K562 (cell line): ENCODE measurements around the gene CREB5.

Experiments
- KDM1A ChIP-seq, 2 experiments: fragments of 450-650 bp; IDR thresholded peaks; 2 replicates each; pipeline ENCODE4 v1.6.1; 2016; ENCODE audit warnings: mild to moderate bottlenecking in 2 of 2
- MBD2 ChIP-seq: sonication (generic); IDR thresholded peaks from 2 replicates; pipeline ENCODE4 v1.6.1; 2016; ENCODE audit warnings: low read depth, borderline replicate concordance
- POLR2AphosphoS5 ChIP-seq: IDR thresholded peaks from 2 replicates; pipeline ENCODE4 v1.6.1; 2011; ENCODE audit warnings: mild to moderate bottlenecking, low read depth, low read length, moderate library complexity; ENCODE audit not compliant: control insufficient read depth, insufficient read depth
- POLR2G ChIP-seq: fragments of 200-400 bp; formaldehyde crosslinking; IDR thresholded peaks from 2 replicates; pipeline ENCODE4 v1.6.1; 2017; ENCODE audit warnings: low read depth, mild to moderate bottlenecking, antibody characterized with exemption, low read length, moderate library complexity
- YY1 ChIP-seq, 3 experiments: IDR thresholded peaks; 2 replicates each; pipeline ENCODE4 v1.6.1; 2011; ENCODE audit warnings: low read length in 2 of 3, mild to moderate bottlenecking in 2 of 3, moderate library complexity in 2 of 3, borderline replicate concordance in 1 of 3, control low read depth in 1 of 3, low read depth in 1 of 3; ENCODE audit not compliant: insufficient read depth in 3 of 3, insufficient replicate concordance in 2 of 3, control insufficient read depth in 1 of 3, insufficient read length in 1 of 3; ENCODE audit errors: extremely low read depth in 1 of 3
- ZBTB7A ChIP-seq: IDR thresholded peaks from 2 replicates; pipeline ENCODE4 v1.6.1; 2011; ENCODE audit warnings: low read depth, mild to moderate bottlenecking, low read length, moderate library complexity, borderline replicate concordance; ENCODE audit not compliant: control insufficient read depth
- TF ChIP-seq, protein P1 (sequence below): fragments of 150-350 bp; conservative IDR thresholded peaks from 2 replicates; pipeline ENCODE4 v1.6.1; 2014; ENCODE audit warnings: low read length
- TF ChIP-seq, protein P2 (sequence below), 3 experiments: IDR thresholded peaks in 2 of 3; conservative IDR thresholded peaks in 1 of 3; 2 replicates each; pipeline ENCODE4 v1.5.1; 2011 to 2012; ENCODE audit warnings: low read length in 3 of 3, mild to moderate bottlenecking in 3 of 3, control low read depth in 2 of 3, improper control_type of control experiment in 1 of 3, inconsistent platforms in 1 of 3, low read depth in 1 of 3, mixed read lengths in 1 of 3, moderate library complexity in 1 of 3; ENCODE audit not compliant: insufficient read depth in 2 of 3
- TF ChIP-seq, protein P3 (sequence below), 2 experiments: fragments of 450-650 bp; formaldehyde crosslinking in 1 of 2; IDR thresholded peaks; 2 replicates each; pipeline versions ENCODE4 v1.4.0 to v1.6.1; 2014 to 2020; ENCODE audit warnings: mild to moderate bottlenecking in 2 of 2, borderline replicate concordance in 1 of 2, low read depth in 1 of 2
- TF ChIP-seq, protein P4 (sequence below): sonication (generic); formaldehyde crosslinking; IDR thresholded peaks from 2 replicates; pipeline ENCODE4 v1.8.1; 2023; ENCODE audit warnings: mild to moderate bottlenecking, missing genetic modification reagents, moderate library complexity

DNA sequence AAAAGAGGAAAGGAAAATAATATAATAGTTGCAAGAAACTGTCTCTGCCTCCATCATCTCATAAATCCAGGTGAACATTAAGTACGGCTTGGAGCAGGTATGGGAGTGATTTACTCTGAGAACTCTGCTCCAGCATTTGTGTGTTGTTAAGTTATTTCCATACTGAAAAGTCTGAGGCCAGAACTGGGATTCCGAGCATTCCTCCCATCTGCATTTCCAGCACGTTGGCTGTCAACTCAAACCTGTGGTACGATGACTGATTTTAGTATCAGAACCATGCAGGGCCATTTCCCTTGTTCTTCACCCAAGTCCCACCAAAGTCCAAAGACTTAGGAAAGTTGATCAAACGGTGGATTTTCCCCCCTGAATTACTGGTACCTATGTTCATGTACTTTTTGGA lies 104.9 kb downstream of the CREB5 start:
- TF ChIP-seq YY1 (IDR thresholded peaks at IDR 0.05; ENCODE audit: borderline replicate concordance in 1 of 3, control insufficient read depth in 1 of 3, extremely low read depth in 1 of 3, insufficient read depth in 3 of 3, insufficient read length in 1 of 3, insufficient replicate concordance in 2 of 3, low read depth in 1 of 3, low read length in 2 of 3) (no peak), KDM1A (IDR thresholded peaks at IDR 0.05) (no peak), MBD2 (no peak), POLR2G (no peak), ZBTB7A (no peak), POLR2AphosphoS5 (no peak)
- TF ChIP-seq, protein P1, sequence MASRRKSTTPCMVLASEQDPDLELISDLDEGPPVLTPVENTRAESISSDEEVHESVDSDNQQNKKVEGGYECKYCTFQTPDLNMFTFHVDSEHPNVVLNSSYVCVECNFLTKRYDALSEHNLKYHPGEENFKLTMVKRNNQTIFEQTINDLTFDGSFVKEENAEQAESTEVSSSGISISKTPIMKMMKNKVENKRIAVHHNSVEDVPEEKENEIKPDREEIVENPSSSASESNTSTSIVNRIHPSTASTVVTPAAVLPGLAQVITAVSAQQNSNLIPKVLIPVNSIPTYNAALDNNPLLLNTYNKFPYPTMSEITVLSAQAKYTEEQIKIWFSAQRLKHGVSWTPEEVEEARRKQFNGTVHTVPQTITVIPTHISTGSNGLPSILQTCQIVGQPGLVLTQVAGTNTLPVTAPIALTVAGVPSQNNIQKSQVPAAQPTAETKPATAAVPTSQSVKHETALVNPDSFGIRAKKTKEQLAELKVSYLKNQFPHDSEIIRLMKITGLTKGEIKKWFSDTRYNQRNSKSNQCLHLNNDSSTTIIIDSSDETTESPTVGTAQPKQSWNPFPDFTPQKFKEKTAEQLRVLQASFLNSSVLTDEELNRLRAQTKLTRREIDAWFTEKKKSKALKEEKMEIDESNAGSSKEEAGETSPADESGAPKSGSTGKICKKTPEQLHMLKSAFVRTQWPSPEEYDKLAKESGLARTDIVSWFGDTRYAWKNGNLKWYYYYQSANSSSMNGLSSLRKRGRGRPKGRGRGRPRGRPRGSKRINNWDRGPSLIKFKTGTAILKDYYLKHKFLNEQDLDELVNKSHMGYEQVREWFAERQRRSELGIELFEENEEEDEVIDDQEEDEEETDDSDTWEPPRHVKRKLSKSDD: no peak
- TF ChIP-seq, protein P2, sequence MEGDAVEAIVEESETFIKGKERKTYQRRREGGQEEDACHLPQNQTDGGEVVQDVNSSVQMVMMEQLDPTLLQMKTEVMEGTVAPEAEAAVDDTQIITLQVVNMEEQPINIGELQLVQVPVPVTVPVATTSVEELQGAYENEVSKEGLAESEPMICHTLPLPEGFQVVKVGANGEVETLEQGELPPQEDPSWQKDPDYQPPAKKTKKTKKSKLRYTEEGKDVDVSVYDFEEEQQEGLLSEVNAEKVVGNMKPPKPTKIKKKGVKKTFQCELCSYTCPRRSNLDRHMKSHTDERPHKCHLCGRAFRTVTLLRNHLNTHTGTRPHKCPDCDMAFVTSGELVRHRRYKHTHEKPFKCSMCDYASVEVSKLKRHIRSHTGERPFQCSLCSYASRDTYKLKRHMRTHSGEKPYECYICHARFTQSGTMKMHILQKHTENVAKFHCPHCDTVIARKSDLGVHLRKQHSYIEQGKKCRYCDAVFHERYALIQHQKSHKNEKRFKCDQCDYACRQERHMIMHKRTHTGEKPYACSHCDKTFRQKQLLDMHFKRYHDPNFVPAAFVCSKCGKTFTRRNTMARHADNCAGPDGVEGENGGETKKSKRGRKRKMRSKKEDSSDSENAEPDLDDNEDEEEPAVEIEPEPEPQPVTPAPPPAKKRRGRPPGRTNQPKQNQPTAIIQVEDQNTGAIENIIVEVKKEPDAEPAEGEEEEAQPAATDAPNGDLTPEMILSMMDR (IDR thresholded peaks at IDR 0.05 in 2 of 3, conservative IDR thresholded peaks at IDR 0.05 in 1 of 3; ENCODE audit: insufficient read depth in 2 of 3, low read depth in 1 of 3, low read length in 3 of 3): no peak
- TF ChIP-seq, protein P3, sequence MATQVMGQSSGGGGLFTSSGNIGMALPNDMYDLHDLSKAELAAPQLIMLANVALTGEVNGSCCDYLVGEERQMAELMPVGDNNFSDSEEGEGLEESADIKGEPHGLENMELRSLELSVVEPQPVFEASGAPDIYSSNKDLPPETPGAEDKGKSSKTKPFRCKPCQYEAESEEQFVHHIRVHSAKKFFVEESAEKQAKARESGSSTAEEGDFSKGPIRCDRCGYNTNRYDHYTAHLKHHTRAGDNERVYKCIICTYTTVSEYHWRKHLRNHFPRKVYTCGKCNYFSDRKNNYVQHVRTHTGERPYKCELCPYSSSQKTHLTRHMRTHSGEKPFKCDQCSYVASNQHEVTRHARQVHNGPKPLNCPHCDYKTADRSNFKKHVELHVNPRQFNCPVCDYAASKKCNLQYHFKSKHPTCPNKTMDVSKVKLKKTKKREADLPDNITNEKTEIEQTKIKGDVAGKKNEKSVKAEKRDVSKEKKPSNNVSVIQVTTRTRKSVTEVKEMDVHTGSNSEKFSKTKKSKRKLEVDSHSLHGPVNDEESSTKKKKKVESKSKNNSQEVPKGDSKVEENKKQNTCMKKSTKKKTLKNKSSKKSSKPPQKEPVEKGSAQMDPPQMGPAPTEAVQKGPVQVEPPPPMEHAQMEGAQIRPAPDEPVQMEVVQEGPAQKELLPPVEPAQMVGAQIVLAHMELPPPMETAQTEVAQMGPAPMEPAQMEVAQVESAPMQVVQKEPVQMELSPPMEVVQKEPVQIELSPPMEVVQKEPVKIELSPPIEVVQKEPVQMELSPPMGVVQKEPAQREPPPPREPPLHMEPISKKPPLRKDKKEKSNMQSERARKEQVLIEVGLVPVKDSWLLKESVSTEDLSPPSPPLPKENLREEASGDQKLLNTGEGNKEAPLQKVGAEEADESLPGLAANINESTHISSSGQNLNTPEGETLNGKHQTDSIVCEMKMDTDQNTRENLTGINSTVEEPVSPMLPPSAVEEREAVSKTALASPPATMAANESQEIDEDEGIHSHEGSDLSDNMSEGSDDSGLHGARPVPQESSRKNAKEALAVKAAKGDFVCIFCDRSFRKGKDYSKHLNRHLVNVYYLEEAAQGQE (IDR thresholded peaks at IDR 0.05; ENCODE audit: borderline replicate concordance): no peak
- TF ChIP-seq, protein P3 (CRISPR knock-in tag; IDR thresholded peaks at IDR 0.05; ENCODE audit: low read depth): no peak
- TF ChIP-seq, protein P4, sequence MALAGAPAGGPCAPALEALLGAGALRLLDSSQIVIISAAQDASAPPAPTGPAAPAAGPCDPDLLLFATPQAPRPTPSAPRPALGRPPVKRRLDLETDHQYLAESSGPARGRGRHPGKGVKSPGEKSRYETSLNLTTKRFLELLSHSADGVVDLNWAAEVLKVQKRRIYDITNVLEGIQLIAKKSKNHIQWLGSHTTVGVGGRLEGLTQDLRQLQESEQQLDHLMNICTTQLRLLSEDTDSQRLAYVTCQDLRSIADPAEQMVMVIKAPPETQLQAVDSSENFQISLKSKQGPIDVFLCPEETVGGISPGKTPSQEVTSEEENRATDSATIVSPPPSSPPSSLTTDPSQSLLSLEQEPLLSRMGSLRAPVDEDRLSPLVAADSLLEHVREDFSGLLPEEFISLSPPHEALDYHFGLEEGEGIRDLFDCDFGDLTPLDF: no peak
